ENCODE data around the gene RUNX3.

Gene RUNX3

GRCh38 chr1:24967555-24967954 lies 37.5 kb upstream of the RUNX3 start:
- TF ChIP-seq CTCF (IDR thresholded peaks at IDR 0.05; ENCODE audit: low read depth, low read length): no peak
- DNase-seq (ENCODE audit: low read depth, low spot score): no peak
- in situ Hi-C loops (cut with HindIII; ENCODE audit: low sequenced_read_pairs): no loop called here
- no peak overlapping the region for H3K4me3 ChIP-seq (ENCODE audit: low read depth, low read length)

- in situ Hi-C loops (cut with HindIII; ENCODE audit: low sequenced_read_pairs): no loop called here
- DNase-seq (ENCODE audit: low read depth, low spot score): peak; percentile 79
- TF ChIP-seq CTCF (IDR thresholded peaks at IDR 0.05; ENCODE audit: low read depth, low read length): no peak
These were observed 36.8 kb upstream of the RUNX3 start for GRCh38 chr1:24966724-24967346.

GRCh38 chr1:24966121-24966723 lies 36.1 kb upstream of the RUNX3 start:
- in situ Hi-C loops (cut with HindIII; ENCODE audit: low sequenced_read_pairs): no loop called here
- no peak for DNase-seq (ENCODE audit: low read depth, low spot score)
- TF ChIP-seq CTCF (IDR thresholded peaks at IDR 0.05; ENCODE audit: low read depth, low read length): no peak
- no peak overlapping the region for H3K4me3 ChIP-seq (ENCODE audit: low read depth, low read length)

More at GRCh38 chr1:24966724-24967346, 36.8 kb upstream of the RUNX3 start:
- H3K4me3 ChIP-seq (ENCODE audit: low read depth, low read length): no peak overlapping the region

- no peak for DNase-seq (ENCODE audit: low read depth, low spot score)
- TF ChIP-seq CTCF (IDR thresholded peaks at IDR 0.05; ENCODE audit: low read depth, low read length): no peak
- in situ Hi-C loops (cut with HindIII; ENCODE audit: low sequenced_read_pairs): no loop called here
- no peak overlapping the region for H3K4me3 ChIP-seq (ENCODE audit: low read depth, low read length)
These were observed 35.5 kb upstream of the RUNX3 start for GRCh38 chr1:24965571-24965930.

- DNase-seq (ENCODE audit: low read depth, low spot score): peak; percentile 59
- no peak overlapping the region for H3K4me3 ChIP-seq (ENCODE audit: low read depth, low read length)
- in situ Hi-C loops (cut with HindIII; ENCODE audit: low sequenced_read_pairs): no loop called here
- TF ChIP-seq CTCF (IDR thresholded peaks at IDR 0.05; ENCODE audit: low read depth, low read length): no peak
These were observed 34.9 kb upstream of the RUNX3 start for GRCh38 chr1:24964811-24965570.

- no peak overlapping the region for H3K4me3 ChIP-seq (ENCODE audit: low read depth, low read length)
- TF ChIP-seq CTCF (IDR thresholded peaks at IDR 0.05; ENCODE audit: low read depth, low read length): no peak
- in situ Hi-C loops (cut with HindIII; ENCODE audit: low sequenced_read_pairs): no loop called here
- DNase-seq (ENCODE audit: low read depth, low spot score): no peak
These were observed 34.0 kb upstream of the RUNX3 start for GRCh38 chr1:24963943-24964693.
